ENCODE data around the gene SIRT2. TPM values are rescaled to one million over a fixed set of nuclear protein-coding genes. Genes with fewer than 3 reads are reported as not detected.
"Not testable (repeated sequence)": the region's sequence is repeated elsewhere in the genome, so short reads cannot be mapped to it uniquely, and the experiment has no call there.

Gene SIRT2
- total RNA-seq, 1 donor from 2014 or later = 1,616 TPM

- no peak for DNase-seq (ENCODE audit: low read depth)
Measured at GRCh38 chr19:38869160-38869835, 30.1 kb downstream of the SIRT2 start.

GRCh38 chr19:38868551-38868950 lies 30.9 kb downstream of the SIRT2 start:
- DNase-seq (ENCODE audit: low read depth) = no peak

DNA sequence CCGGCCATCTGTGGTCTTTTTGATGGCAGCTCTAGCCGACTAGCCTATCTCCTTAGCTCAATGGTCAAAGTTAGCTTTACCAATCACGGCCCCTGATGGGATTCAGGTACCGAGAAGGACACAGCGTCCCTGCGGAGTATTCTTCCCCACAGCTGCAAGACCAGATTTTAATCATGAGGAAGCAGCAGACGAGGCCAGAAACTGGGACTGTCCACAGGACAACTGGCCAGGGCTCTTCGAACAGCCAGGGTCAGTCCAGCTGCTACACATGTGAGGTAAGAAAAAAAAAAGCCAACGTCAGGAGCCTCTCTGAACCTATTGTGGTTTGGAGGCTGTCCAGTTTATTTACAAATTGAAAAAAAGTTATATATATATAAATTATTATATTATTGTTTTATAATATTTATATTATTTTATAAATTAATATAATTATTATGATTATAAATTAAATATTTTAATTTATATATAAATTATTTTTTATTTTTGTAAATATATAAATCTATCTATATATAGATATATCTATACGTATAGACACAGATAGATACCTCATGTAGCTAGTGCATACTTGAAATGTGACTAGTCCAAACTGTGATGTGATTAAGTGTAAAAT lies 32.1 kb downstream of the SIRT2 start:
- peak; percentile 76 for DNase-seq (ENCODE audit: low read depth)

DNA sequence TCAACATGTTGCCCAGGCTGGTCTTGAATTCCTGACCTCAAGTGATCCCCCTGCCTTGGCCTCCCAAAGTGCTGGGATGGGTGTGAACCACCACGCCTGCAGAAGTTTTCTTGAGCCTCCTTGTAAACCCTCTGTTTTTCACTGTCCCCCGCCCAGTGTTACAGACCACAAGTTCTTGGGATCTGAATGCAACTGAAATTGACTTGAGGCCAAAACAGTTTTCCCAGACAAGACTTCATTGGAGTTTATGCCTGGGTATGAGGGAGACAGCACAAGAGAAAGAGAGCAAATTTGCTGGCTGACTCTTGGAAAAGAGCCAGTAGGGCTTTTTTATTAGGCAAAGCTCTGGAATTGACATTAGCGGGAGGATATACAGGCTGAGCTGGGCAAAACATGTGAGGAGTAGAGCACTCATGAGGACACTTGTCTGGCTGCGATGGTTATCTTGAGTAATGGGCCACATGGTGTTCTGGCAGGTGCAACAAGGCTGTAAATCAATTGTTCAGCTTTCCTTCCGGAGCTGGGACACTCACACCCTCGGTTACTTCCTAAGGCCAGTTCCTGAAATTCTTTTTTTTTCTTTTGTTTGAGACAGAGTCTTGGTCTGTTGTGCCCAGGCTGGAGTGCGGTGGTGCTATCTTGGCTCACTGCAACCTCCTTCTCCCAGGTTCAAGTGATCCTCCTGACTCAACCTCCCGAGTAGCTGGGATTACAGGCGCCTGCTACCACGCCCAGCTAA lies 36.9 kb downstream of the SIRT2 start:
- peak; percentile 92 for DNase-seq (ENCODE audit: low read depth)

DNA sequence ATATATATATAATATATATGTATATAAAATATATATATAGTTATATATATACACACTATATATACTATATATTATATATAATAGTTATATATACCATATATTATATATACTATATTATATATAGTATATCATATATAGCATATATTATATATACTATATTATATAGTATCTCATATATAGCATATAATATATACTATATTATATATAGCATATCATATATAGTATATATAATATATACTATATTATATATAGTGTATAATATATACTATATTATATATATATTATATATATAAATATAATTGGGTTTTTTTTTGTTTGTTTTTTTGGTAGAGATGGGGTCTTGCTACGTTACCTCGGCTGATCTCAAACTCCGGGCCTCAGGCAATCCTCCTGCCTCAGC lies 38.0 kb downstream of the SIRT2 start:
- no peak for DNase-seq (ENCODE audit: low read depth)

DNA sequence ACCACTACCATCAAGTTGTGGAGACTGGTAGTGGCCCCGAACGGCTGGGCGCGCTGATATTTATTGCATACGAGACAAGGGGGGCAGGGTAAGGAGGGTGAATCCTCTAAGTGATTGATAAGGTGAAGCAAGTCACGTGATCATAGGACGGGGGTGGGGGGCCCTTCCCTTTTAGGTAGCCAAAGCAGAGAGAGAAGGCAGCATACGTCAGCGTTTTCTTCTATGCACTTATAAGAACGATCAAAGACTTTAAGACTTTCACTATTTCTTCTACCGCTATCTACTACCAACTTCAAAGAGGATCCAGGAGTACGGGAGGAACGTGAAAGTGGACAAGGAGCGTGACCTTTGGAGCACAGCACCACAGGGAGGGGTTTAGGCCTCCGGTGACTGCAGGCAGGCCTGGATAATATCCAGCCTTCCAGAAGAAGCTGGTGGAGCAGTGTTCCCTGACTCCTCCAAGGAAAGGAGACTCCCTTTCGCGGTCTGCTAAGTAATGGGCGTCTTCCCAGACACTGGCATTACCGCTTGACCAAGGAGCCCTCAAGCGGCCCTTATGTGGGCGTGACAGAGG lies 39.7 kb downstream of the SIRT2 start:
- not testable (repeated sequence) for DNase-seq (ENCODE audit: low read depth)

- DNase-seq (ENCODE audit: low read depth) = no peak
Measured at GRCh38 chr19:38856813-38857212, 42.6 kb downstream of the SIRT2 start.

DNA sequence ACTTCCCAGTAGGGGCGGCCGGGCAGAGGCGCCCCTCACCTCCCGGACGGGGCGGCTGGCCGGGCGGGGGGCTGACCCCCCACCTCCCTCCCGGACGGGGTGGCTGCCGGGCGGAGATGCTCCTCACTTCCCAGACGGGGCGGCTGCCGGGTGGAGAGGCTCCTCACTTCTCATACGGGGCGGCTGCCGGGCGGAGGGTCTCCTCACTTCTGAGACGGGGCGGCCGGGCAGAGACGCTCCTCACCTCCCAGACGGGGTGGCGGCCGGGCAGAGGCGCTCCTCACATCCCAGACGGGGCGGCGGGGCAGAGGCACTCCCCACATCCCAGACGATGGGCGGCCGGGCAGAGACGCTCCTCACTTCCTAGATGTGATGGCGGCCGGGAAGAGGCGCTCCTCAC lies 43.7 kb downstream of the SIRT2 start:
- not testable (repeated sequence) for DNase-seq (ENCODE audit: low read depth)

DNA sequence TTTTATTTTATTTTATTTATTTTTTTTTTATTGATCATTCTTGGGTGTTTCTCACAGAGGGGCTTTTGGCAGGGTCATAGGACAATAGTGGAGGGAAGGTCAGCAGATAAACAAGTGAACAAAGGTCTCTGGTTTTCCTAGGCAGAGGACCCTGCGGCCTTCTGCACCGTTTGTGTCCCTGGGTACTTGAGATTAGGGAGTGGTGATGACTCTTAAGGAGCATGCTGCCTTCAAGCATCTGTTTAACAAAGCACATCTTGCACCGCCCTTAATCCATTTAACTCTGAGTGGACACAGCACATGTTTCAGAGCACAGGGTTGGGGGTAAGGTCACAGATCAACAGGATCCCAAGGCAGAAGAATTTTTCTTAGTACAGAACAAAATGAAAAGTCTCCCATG lies 44.5 kb downstream of the SIRT2 start:
- not testable (repeated sequence) for DNase-seq (ENCODE audit: low read depth)

- no peak for DNase-seq (ENCODE audit: low read depth)
Measured at GRCh38 chr19:38853214-38853613, 46.2 kb downstream of the SIRT2 start.

DNA sequence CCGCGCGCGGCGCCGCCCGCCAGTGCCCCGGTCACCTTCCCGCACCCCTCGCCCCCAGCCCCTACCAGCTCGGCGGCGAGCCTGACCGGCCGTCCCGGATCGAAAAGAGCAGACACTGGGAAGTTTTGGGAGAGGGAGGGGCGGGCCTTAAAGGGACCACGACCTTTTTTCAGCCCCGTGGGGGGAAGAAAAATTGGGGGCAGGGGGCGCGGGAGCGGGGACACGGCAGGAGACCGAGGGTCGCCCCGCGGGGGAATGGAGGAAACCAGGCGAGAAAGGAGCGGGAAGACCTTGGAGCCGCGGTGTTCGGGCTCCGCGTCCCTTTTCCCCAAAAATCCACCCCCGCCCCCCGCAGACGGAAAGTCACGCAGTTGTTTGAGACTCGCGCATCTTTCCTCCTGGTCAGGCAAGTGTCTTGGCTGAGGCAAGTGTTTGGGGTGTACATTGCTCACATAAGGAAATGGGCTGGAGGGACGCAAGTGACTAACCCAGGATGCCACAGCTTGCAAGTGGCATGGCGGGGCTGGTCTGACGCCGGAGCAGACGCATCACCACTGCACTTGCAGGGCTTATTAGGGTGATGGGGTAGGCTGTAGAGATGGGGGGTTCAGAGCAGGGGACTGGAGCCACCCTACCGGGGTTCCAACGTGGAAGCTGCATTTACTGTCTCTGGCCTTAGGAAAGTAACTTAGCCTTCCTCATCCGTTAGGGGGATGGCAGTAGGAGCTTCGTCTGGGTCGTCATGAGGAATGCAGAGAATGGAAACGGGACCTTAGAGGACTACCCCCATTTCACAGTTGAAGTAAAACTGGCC lies 47.0 kb downstream of the SIRT2 start:
- DNase-seq (ENCODE audit: low read depth) = peak; percentile 83

GRCh38 chr19:38851622-38852230 lies 47.7 kb downstream of the SIRT2 start:
- DNase-seq (ENCODE audit: low read depth) = peak; percentile 96

GRCh38 chr19:38850976-38851621 lies 48.3 kb downstream of the SIRT2 start:
- DNase-seq (ENCODE audit: low read depth) = no peak

DNA sequence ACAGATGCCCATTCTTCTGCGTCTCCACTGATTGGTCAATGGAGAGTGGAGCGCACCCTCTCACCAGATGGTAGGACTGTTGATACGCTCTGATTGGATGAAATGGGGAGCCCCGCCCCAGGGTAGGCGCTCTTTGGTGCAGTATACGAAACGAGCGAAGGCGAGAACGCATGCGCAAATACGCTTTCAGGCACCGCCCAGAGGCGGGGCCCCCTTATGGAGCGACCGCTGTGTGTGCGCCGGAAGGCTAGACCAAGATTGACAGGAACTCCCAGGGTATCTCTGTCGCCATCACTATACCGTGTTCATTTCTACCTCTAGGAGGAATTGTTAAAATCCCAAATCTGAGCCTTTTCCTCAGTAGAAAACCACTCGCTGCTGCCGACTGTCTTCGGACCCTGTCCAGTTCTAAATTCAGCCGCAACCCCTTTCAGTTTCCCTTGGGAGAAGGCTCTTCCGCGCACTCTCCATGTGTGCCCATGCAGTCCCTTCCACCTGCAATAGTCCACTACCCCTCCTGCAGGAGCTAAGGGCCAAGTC lies 48.9 kb downstream of the SIRT2 start:
- DNase-seq (ENCODE audit: low read depth) = no peak

GRCh38 chr19:38849860-38850435 lies 49.5 kb downstream of the SIRT2 start, which contains the start of gene HNRNPL:
HNRNPL (minus strand) TSS chr19:38849986; CDS start chr19:38849966, 20 bp downstream.
- DNase-seq (ENCODE audit: low read depth) = peak; percentile 100

DNA sequence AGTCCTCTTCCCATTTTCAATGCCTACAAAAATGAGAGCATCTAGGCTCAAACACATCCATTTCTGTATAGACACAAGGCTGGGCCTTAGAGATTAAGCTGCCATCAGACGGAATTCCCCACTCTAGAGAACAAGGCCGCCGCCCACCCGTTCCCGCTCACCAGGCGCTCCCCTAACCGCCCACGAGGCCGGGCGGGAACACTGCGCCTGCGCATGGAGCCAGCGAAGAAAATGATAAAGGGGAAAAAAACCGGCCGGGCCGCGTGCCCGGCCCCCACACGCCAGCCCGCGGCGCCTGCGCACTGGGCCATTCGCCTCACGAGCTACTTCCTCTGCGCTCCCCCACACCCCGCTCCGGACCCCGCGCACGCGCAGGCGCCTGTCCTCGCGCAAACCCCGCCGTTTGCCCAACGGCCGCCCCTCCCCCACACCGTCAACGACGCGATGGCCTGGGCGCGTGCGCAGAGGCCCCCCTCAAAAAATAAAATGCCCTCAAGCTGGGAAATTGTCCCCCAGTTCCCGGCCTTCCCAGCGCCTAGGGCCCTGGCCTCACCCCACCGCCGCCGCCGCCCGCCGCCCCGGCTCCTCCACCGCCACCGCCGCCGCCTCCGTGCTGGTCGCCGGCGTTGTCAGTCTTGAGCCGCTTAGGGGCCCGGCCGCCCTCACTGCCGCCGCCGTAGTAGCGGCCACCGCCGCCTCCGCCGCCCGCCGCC lies 50.1 kb downstream of the SIRT2 start:
- peak; percentile 97 for DNase-seq (ENCODE audit: low read depth)

DNA sequence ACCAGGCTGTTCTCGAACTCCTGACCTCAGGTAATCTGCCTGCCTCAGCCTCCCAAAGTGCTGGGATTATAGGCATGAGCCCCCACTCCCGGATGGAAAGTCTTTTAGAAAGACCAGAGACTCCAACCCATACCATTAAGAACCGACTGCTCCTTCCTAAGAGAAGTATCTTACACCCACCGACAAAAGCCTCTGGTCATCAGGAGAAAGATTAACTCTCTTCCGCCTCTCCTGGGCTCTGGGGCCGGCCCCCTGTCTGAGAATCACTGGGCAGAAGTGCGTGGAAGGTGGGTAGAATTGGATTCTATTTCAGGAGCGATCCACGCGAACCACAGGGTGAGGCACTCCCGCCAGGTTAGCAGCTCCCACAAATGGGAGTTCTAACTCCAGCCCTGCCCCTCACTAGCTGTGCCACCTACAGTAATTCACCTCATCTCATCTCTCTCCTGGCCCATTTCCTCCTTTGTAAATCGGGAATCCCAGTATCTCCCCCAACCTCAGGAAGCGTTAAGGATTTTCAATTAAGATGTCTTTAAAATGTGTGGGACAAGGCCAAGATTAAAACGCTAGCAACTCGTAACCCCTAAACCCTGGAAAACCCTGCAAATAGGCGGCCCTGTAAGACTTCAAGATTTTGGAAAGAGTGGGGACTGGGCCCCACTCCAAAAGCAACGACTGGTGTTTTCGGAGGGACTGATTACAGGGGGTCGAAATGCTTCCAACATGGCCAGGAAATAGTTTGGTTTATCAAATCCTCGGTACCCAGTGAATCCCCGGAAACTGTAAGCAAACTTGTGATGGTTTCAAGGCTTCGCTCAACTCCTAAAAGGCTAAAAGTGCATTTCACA lies 50.9 kb downstream of the SIRT2 start:
- peak; percentile 66 for DNase-seq (ENCODE audit: low read depth)

GRCh38 chr19:38846097-38846496 lies 53.3 kb downstream of the SIRT2 start:
- no peak for DNase-seq (ENCODE audit: low read depth)

Measured in myocyte (in vitro differentiated cells).